ENCODE results near the gene SUCO. TPM values are rescaled to one million over a fixed set of nuclear protein-coding genes. Genes with fewer than 3 reads are reported as not detected.

SUCO gene
- total RNA-seq, 1 donor from 2014 or later: 51.7 TPM

- Mint-ChIP-seq H3K4me3 (ENCODE audit: unreplicated experiment) (no peak overlapping the region), H3K27me3 (ENCODE audit: unreplicated experiment) (peaks cover 3% of the 10 kb centered on the region), H3K9me3 (ENCODE audit: unreplicated experiment) (peaks cover 2% of the 10 kb centered on the region), H3K27ac (ENCODE audit: unreplicated experiment) (no peak overlapping the region), H3K36me3 (ENCODE audit: unreplicated experiment) (no peaks in the 10 kb centered on the region), H3K4me1 (ENCODE audit: low read depth, unreplicated experiment) (peaks cover 10% of the 10 kb centered on the region)
- TF ChIP-seq, protein P1, sequence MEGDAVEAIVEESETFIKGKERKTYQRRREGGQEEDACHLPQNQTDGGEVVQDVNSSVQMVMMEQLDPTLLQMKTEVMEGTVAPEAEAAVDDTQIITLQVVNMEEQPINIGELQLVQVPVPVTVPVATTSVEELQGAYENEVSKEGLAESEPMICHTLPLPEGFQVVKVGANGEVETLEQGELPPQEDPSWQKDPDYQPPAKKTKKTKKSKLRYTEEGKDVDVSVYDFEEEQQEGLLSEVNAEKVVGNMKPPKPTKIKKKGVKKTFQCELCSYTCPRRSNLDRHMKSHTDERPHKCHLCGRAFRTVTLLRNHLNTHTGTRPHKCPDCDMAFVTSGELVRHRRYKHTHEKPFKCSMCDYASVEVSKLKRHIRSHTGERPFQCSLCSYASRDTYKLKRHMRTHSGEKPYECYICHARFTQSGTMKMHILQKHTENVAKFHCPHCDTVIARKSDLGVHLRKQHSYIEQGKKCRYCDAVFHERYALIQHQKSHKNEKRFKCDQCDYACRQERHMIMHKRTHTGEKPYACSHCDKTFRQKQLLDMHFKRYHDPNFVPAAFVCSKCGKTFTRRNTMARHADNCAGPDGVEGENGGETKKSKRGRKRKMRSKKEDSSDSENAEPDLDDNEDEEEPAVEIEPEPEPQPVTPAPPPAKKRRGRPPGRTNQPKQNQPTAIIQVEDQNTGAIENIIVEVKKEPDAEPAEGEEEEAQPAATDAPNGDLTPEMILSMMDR (IDR thresholded peaks at IDR 0.05; ENCODE audit: partially characterized antibody, unreplicated experiment): no peak
- DNase-seq: no peak
Measured at GRCh38 chr1:172499636-172500141, 33.3 kb upstream of the SUCO start.

- peaks cover 3% of the 10 kb centered on the region for H3K27me3 Mint-ChIP-seq (ENCODE audit: unreplicated experiment)
- TF ChIP-seq, protein P1 (IDR thresholded peaks at IDR 0.05; ENCODE audit: partially characterized antibody, unreplicated experiment): no peak
- peaks cover 10% of the 10 kb centered on the region for H3K4me1 Mint-ChIP-seq (ENCODE audit: low read depth, unreplicated experiment)
- H3K9me3 Mint-ChIP-seq (ENCODE audit: unreplicated experiment): peaks cover 2% of the 10 kb centered on the region
- DNase-seq: no peak
- no peak overlapping the region for H3K27ac Mint-ChIP-seq (ENCODE audit: unreplicated experiment)
- no peaks in the 10 kb centered on the region for H3K36me3 Mint-ChIP-seq (ENCODE audit: unreplicated experiment)
- H3K4me3 Mint-ChIP-seq (ENCODE audit: unreplicated experiment): no peak overlapping the region
Measured at GRCh38 chr1:172500207-172500606, 32.7 kb upstream of the SUCO start.

DNA sequence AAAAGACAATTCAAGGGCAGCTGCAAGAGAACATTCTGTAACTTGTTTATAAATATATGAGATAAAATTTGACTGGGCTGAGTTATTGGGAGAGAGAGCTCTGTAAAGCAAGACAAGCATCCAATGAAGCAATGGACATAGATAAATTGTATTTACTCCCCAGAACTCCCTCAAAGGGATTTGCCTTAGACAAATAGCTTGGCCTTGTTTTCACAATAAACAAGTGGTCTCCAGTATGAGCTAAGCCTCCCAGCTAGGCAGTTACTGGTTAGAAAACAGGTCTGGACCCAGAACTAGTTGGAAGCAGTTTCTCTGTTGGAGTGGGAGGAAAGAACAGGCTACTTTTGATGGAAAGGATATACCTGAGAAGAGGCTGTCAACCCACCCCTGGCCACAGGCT is 25.2 kb upstream of the SUCO start:
- no peak for DNase-seq
- peaks cover 3% of the 10 kb centered on the region for H3K27me3 Mint-ChIP-seq (ENCODE audit: unreplicated experiment)
- peaks cover 1% of the 10 kb centered on the region for H3K9me3 Mint-ChIP-seq (ENCODE audit: unreplicated experiment)
- H3K36me3 Mint-ChIP-seq (ENCODE audit: unreplicated experiment): no peaks in the 10 kb centered on the region
- no peaks in the 10 kb centered on the region for H3K4me1 Mint-ChIP-seq (ENCODE audit: low read depth, unreplicated experiment)
- TF ChIP-seq, protein P1 (IDR thresholded peaks at IDR 0.05; ENCODE audit: partially characterized antibody, unreplicated experiment): no peak
- no peak overlapping the region for H3K4me3 Mint-ChIP-seq (ENCODE audit: unreplicated experiment)
- no peak overlapping the region for H3K27ac Mint-ChIP-seq (ENCODE audit: unreplicated experiment)

- H3K4me3 Mint-ChIP-seq (ENCODE audit: unreplicated experiment): no peak overlapping the region
- H3K27me3 Mint-ChIP-seq (ENCODE audit: unreplicated experiment): no peaks in the 10 kb centered on the region
- no peaks in the 10 kb centered on the region for H3K4me1 Mint-ChIP-seq (ENCODE audit: low read depth, unreplicated experiment)
- H3K9me3 Mint-ChIP-seq (ENCODE audit: unreplicated experiment): no peaks in the 10 kb centered on the region
- no peak overlapping the region for H3K27ac Mint-ChIP-seq (ENCODE audit: unreplicated experiment)
- TF ChIP-seq, protein P1 (IDR thresholded peaks at IDR 0.05; ENCODE audit: partially characterized antibody, unreplicated experiment): no peak
- DNase-seq: no peak
- H3K36me3 Mint-ChIP-seq (ENCODE audit: unreplicated experiment): no peaks in the 10 kb centered on the region
Measured at GRCh38 chr1:172510479-172510878, 22.5 kb upstream of the SUCO start.

DNA sequence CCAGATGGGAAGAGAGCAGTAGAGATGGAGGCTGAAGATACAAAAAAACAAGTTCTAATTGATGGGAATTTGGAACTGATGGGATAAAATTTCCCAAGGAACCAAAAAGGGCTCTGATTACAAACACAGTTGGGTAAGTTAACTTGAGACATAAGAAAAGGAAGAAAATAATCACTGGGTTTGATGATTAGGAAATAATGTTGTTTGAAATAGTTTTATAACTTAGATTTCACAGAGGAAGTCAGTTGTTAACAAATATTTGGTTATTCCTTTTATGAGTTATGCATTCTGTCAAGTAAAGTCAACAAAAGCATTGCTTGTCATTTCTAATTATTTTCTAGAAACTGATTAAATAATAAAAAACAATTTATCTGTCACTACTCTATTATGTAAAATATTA is 20.4 kb upstream of the SUCO start:
- H3K9me3 Mint-ChIP-seq (ENCODE audit: unreplicated experiment): no peaks in the 10 kb centered on the region
- DNase-seq: no peak
- no peak overlapping the region for H3K4me3 Mint-ChIP-seq (ENCODE audit: unreplicated experiment)
- H3K27me3 Mint-ChIP-seq (ENCODE audit: unreplicated experiment): no peaks in the 10 kb centered on the region
- no peak overlapping the region for H3K27ac Mint-ChIP-seq (ENCODE audit: unreplicated experiment)
- no peaks in the 10 kb centered on the region for H3K4me1 Mint-ChIP-seq (ENCODE audit: low read depth, unreplicated experiment)
- H3K36me3 Mint-ChIP-seq (ENCODE audit: unreplicated experiment): no peaks in the 10 kb centered on the region
- TF ChIP-seq, protein P1 (IDR thresholded peaks at IDR 0.05; ENCODE audit: partially characterized antibody, unreplicated experiment): no peak
